B cell (primary cell): ENCODE data around the gene OCIAD2. TPM values are rescaled to one million over a fixed set of nuclear protein-coding genes. Genes with fewer than 3 reads are reported as not detected.

Experiments
- ATAC-seq: fragments of 200-7000 bp; cut with Tn5 transposase; one replicate; pipeline ENCODE4 v1.10.0; 2021; ENCODE audit warnings: low read depth, mild to moderate bottlenecking, moderate number of reproducible peaks, moderate library complexity
- CTCF ChIA-PET: fragments of 350-600 bp; sonication (Branson Sonifier 250); formaldehyde crosslinking; loops from one replicate; lab custom pipeline; 2021; ENCODE audit warnings: antibody characterized with exemption, inconsistent platforms; lab: Charles Lee
- POLR2A ChIA-PET: fragments of 350-600 bp; sonication (Branson Sonifier 250); formaldehyde crosslinking; loops from one replicate; lab custom pipeline; 2021; ENCODE audit warnings: antibody characterized with exemption; lab: Charles Lee
- DNase-seq: peaks from one replicate; pipeline ENCODE4 v3.0.0; 2013
- H2AFZ ChIP-seq: 2 replicates; pipeline ENCODE4 v1.6.1; 2012; ENCODE audit warnings: mild to moderate bottlenecking, low read depth, low read length; ENCODE audit not compliant: insufficient read depth, poor library complexity, severe bottlenecking
- H3K27ac ChIP-seq, 2 donors: 1 replicate in 1 of 2; 2 replicates in 1 of 2; pipeline ENCODE4 v1.5.1; 2012 to 2013; ENCODE audit warnings: low read length in 2 of 2, mild to moderate bottlenecking in 2 of 2, moderate library complexity in 1 of 2
- H3K27me3 ChIP-seq, 4 experiments: fragments of 200-600 bp in 1 of 4; sonication (generic) in 1 of 4; replicated peaks in 1 of 4; 1 replicate in 2 of 4; 2 replicates in 2 of 4; pipeline versions ENCODE4 v1.6.1 to v1.7.0; 2013 to 2016; ENCODE audit warnings: low read length in 3 of 4, mild to moderate bottlenecking in 2 of 4, mixed read lengths in 1 of 4, moderate library complexity in 1 of 4; ENCODE audit not compliant: insufficient read depth in 4 of 4, control insufficient read depth in 3 of 4; ENCODE audit errors: control extremely low read depth in 1 of 4
- H3K36me3 ChIP-seq, 2 experiments: replicated peaks in 1 of 2; 1 replicate in 1 of 2; 2 replicates in 1 of 2; pipeline versions ENCODE4 v1.6.1 to v1.7.1; 2013; ENCODE audit warnings: low read length in 1 of 2; ENCODE audit not compliant: insufficient read depth in 2 of 2, control insufficient read depth in 1 of 2; ENCODE audit errors: control extremely low read depth in 1 of 2, extremely low read depth in 1 of 2
- H3K4me1 ChIP-seq, 2 donors: fragments of 200-600 bp in 1 of 2; sonication (generic) in 1 of 2; 1 replicate in 1 of 2; 2 replicates in 1 of 2; pipeline versions ENCODE4 v1.5.1 to v1.6.1; 2013 to 2017; ENCODE audit warnings: low read length in 2 of 2; ENCODE audit not compliant: control insufficient read depth in 2 of 2, insufficient read depth in 2 of 2
- H3K4me2 ChIP-seq: replicated peaks from 2 replicates; pipeline ENCODE3; 2012; ENCODE audit warnings: mild to moderate bottlenecking, low read depth, low read length; ENCODE audit not compliant: poor library complexity, severe bottlenecking
- H3K4me3 ChIP-seq, 5 experiments: fragments of 200-600 bp in 1 of 5; sonication (generic) in 1 of 5; 1 replicate in 3 of 5; 2 replicates in 2 of 5; pipeline versions ENCODE4 v1.5.1 to v1.7.0; 2011 to 2016; ENCODE audit warnings: low read length in 4 of 5, mild to moderate bottlenecking in 4 of 5, low read depth in 2 of 5, control low read depth in 1 of 5, moderate library complexity in 1 of 5; ENCODE audit not compliant: insufficient read depth in 1 of 5; ENCODE audit errors: control extremely low read depth in 1 of 5, extremely low read depth in 1 of 5
- H3K79me2 ChIP-seq: fragments of 200-600 bp; sonication (generic); one replicate; pipeline ENCODE4 v1.6.0; 2016; ENCODE audit warnings: low read length; ENCODE audit not compliant: control insufficient read depth, insufficient read depth
- H3K9ac ChIP-seq: fragments of 200-600 bp; sonication (generic); 2 replicates; pipeline ENCODE4 v1.6.1; 2017; ENCODE audit warnings: mild to moderate bottlenecking, low read length, moderate library complexity
- H3K9me3 ChIP-seq, 3 donors: one replicate each; pipeline versions ENCODE4 v1.6.1 to v1.7.1; 2013; ENCODE audit warnings: low read length in 2 of 3; ENCODE audit not compliant: control insufficient read depth in 2 of 3, insufficient read depth in 1 of 3; ENCODE audit errors: control extremely low read depth in 1 of 3
- H4K20me1 ChIP-seq: 2 replicates; pipeline ENCODE4 v1.6.0; 2012; ENCODE audit warnings: mild to moderate bottlenecking, low read length; ENCODE audit not compliant: insufficient read depth, control insufficient read depth, poor library complexity, severe bottlenecking
- H3K27ac Mint-ChIP-seq: one replicate; pipeline ENCODE4 v1.8.0; 2021; ENCODE audit warnings: mixed read lengths
- H3K27me3 Mint-ChIP-seq: one replicate; pipeline ENCODE4 v1.8.0; 2021; ENCODE audit warnings: mixed read lengths
- H3K4me1 Mint-ChIP-seq: one replicate; pipeline ENCODE4 v1.8.0; 2021; ENCODE audit warnings: mixed read lengths
- H3K4me3 Mint-ChIP-seq: one replicate; pipeline ENCODE4 v1.8.0; 2021; ENCODE audit warnings: mixed read lengths
- H3K9me3 Mint-ChIP-seq: one replicate; pipeline ENCODE4 v1.8.0; 2022; ENCODE audit warnings: mixed read lengths; ENCODE audit not compliant: insufficient read depth
- EZH2 ChIP-seq: IDR thresholded peaks from 2 replicates; pipeline ENCODE4 v1.6.1; 2012; ENCODE audit warnings: borderline replicate concordance, low read depth, mild to moderate bottlenecking, moderate library complexity, low read length; ENCODE audit not compliant: insufficient read depth, poor library complexity, severe bottlenecking
- WGBS: methylation state at CpG from one replicate; pipeline ENCODE4 v1.1.5; 2013; ENCODE audit warnings: missing lambda C conversion rate; ENCODE audit not compliant: insufficient coverage; 5-methylcytosine and 5-hydroxymethylcytosine counted together
- intact Hi-C: fragments of 100-400 bp; cut with micrococcal nuclease; formaldehyde crosslinking; loops from one replicate; pipeline ENCODE4 v1.10.0; 2022
- polyA plus RNA-seq: library from polyadenylated mRNA; depleted of rRNA; stranded (reverse); fragments of >200 nt; gene quantifications from 2 replicates; pipeline ENCODE4 v1.2.3, GENCODE V29; 2012
- total RNA-seq, 2 donors: library from RNA; stranded (reverse); fragments of 120-200 nt in 1 of 2; gene quantifications; 1 replicate in 1 of 2; 2 replicates in 1 of 2; pipeline versions ENCODE4 v1.2.3 to v1.2.4, GENCODE V29; 2013 to 2022
- TF ChIP-seq, protein P1 (sequence below): fragments of 200-600 bp; IDR thresholded peaks from one replicate; pipeline ENCODE4 v1.8.0; 2022; ENCODE audit warnings: antibody characterized with exemption, mild to moderate bottlenecking

Gene OCIAD2
- total and polyA plus RNA-seq, 2 donors (not counting 1 experiment from before 2014, with no cell fraction given) = 39.3 to 47.9 TPM

DNA sequence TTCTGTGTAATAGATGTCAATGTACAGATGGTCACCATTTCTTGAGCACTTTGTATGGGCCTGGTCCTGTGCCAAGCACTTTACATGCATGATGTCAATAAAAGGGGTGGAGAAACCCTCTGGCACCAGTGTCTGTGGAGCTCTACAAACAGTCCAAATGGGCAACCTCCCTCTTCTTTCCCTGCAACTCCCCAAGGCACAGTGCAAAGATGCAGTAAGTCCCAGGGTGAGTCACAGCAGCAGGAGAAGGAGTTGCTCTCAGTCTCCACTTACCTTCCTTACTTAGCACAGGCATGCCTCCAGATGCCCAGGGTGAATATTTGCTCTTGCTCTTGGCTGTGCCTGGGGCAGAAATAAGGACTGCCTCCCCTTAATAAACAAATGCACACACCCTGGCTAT lies 4.3 kb downstream of the OCIAD2 start:
- Mint-ChIP-seq H3K9me3 (no peaks in the 10 kb centered on the region), H3K4me1 (peaks cover 42% of the 10 kb centered on the region), H3K27me3 (no peaks in the 10 kb centered on the region), H3K4me3 (no peak overlapping the region), H3K27ac (no peak overlapping the region)
- H3K79me2 ChIP-seq = peaks cover 32% of the 10 kb centered on the region
- peaks cover 8% of the 10 kb centered on the region for H4K20me1 ChIP-seq
- H3K4me2 ChIP-seq = no peak overlapping the region
- intact Hi-C loops = no loop called here
- ChIA-PET CTCF (interaction anchor here (1.0 kb wide), 1 partner anchor 323 kb away, joined by 4 read pairs; no protein-coding TSS in a partner anchor), POLR2A (no interaction called here)
- no peak for ATAC-seq
- H3K27me3 ChIP-seq = no peaks in the 10 kb centered on the region
- H3K36me3 ChIP-seq = peaks cover 3 to 43% of the 10 kb centered on the region in 2 experiments
- no peak overlapping the region for H2AFZ ChIP-seq
- TF ChIP-seq, protein P1, sequence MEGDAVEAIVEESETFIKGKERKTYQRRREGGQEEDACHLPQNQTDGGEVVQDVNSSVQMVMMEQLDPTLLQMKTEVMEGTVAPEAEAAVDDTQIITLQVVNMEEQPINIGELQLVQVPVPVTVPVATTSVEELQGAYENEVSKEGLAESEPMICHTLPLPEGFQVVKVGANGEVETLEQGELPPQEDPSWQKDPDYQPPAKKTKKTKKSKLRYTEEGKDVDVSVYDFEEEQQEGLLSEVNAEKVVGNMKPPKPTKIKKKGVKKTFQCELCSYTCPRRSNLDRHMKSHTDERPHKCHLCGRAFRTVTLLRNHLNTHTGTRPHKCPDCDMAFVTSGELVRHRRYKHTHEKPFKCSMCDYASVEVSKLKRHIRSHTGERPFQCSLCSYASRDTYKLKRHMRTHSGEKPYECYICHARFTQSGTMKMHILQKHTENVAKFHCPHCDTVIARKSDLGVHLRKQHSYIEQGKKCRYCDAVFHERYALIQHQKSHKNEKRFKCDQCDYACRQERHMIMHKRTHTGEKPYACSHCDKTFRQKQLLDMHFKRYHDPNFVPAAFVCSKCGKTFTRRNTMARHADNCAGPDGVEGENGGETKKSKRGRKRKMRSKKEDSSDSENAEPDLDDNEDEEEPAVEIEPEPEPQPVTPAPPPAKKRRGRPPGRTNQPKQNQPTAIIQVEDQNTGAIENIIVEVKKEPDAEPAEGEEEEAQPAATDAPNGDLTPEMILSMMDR = no peak
- no peak for TF ChIP-seq EZH2
- no peak overlapping the region for H3K4me3 ChIP-seq
- no peak overlapping the region for H3K9ac ChIP-seq
- no peaks in the 10 kb centered on the region for H3K9me3 ChIP-seq
- no peak overlapping the region for H3K27ac ChIP-seq
- DNase-seq = no peak
- H3K4me1 ChIP-seq = peaks cover 20 to 22% of the 10 kb centered on the region in 2 donors

DNA sequence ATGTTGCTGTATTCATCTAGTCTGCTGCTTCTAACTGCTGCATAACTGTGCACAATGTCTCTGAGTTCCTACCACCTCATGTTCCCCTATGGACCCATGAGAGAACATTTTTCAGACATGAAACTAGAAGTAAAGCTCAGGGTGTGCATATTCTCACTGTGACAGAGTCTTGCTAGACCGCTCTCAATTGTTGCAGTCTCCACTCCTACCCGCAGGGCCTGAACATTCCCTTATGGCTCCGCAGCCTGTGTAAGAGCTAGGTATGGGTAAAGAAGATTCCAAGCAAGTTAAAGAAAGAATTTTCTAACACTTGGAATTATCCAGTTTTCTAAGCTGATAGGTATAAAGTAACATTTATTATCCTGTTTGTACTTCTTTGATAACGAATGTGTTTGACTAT lies 5.4 kb downstream of the OCIAD2 start:
- peaks cover 3 to 53% of the 10 kb centered on the region in 2 experiments for H3K36me3 ChIP-seq
- CTCF ChIA-PET = interaction anchor here (1.0 kb wide), 1 partner anchor 322 kb away, joined by 4 read pairs; no protein-coding TSS in a partner anchor

More for the DNA sequence above, 5.4 kb downstream of the OCIAD2 start:
- Histone ChIP-seq H4K20me1 (peaks cover 8% of the 10 kb centered on the region), H3K27me3 (no peaks in the 10 kb centered on the region), H3K4me3 (no peak overlapping the region), H3K4me2 (no peak overlapping the region), H3K4me1 (peaks cover 13 to 19% of the 10 kb centered on the region in 2 donors), H3K9ac (no peak overlapping the region), H3K79me2 (peaks cover 22% of the 10 kb centered on the region), H3K27ac (no peak overlapping the region), H3K9me3 (no peaks in the 10 kb centered on the region), H2AFZ (no peak overlapping the region)
- DNase-seq = no peak
- Mint-ChIP-seq H3K9me3 (no peaks in the 10 kb centered on the region), H3K27ac (no peak overlapping the region), H3K4me3 (no peak overlapping the region), H3K27me3 (no peaks in the 10 kb centered on the region), H3K4me1 (peaks cover 34% of the 10 kb centered on the region)
- WGBS = no CpG with 5 or more reads among the region's 4 CpGs
- no peak for TF ChIP-seq EZH2
- TF ChIP-seq, protein P1 = no peak
- POLR2A ChIA-PET = no interaction called here
- intact Hi-C loops = no loop called here
- no peak for ATAC-seq
